ENCODE data around the gene PCDHGA11.
A peak's percentile ranks its signal among the peaks of the same experiment; 100 is the strongest.
"Not testable (repeated sequence)": the region's sequence is repeated elsewhere in the genome, so short reads cannot be mapped to it uniquely, and the experiment has no call there.

PCDHGA11 gene

GRCh38 chr5:141393267-141393666 lies 27.6 kb upstream of the PCDHGA11 start:
- H3K18ac ChIP-seq (ENCODE audit: low read length): no peak overlapping the region
- H3K4me2 ChIP-seq (ENCODE audit: low read length): no peak overlapping the region
- no peak overlapping the region for H2BK12ac ChIP-seq (ENCODE audit: low read length)
- H3K9me3 ChIP-seq (ENCODE audit: insufficient read depth, low read depth, low read length): peaks cover 39% of the 10 kb centered on the region
- H3K79me2 ChIP-seq (ENCODE audit: control insufficient read depth, insufficient read depth, low read length, poor library complexity): no peaks in the 10 kb centered on the region
- H3K79me1 ChIP-seq (ENCODE audit: low read length): no peaks in the 10 kb centered on the region
- H4K12ac ChIP-seq (ENCODE audit: low read depth, low read length): no peak overlapping the region
- H3K4ac ChIP-seq (ENCODE audit: low read depth, low read length): no peak overlapping the region
- no peak overlapping the region for H2BK120ac ChIP-seq (ENCODE audit: insufficient read depth, low read length, poor library complexity)
- no peaks in the 10 kb centered on the region for H3K4me1 ChIP-seq (ENCODE audit: control insufficient read depth in 1 of 2, insufficient read depth in 2 of 2, low read length in 2 of 2)
- WGBS (ENCODE audit: extremely low coverage, insufficient coverage, insufficient read length): no CpG with 5 or more reads among the region's 21 CpGs
- no peaks in the 10 kb centered on the region for H3K27me3 ChIP-seq (ENCODE audit: insufficient read depth, low read length)
- no peak overlapping the region for H2AK5ac ChIP-seq (ENCODE audit: low read length)
- H4K91ac ChIP-seq (ENCODE audit: low read depth, low read length): no peak overlapping the region
- H2AFZ ChIP-seq (ENCODE audit: insufficient read depth, low read length, poor library complexity): no peak overlapping the region
- H2BK5ac ChIP-seq (ENCODE audit: low read depth, low read length, poor library complexity): no peak overlapping the region
- DNase-seq: no peak
- no peak overlapping the region for H3K27ac ChIP-seq (ENCODE audit: low read depth, low read length)
- H3K14ac ChIP-seq (ENCODE audit: low read length): no peak overlapping the region
- no peak overlapping the region for H3K23ac ChIP-seq (ENCODE audit: low read length)
- no peak overlapping the region for H3K9ac ChIP-seq (ENCODE audit: low read length)
- no peak overlapping the region for H4K8ac ChIP-seq (ENCODE audit: low read depth, low read length)
- no peak overlapping the region for H3K4me3 ChIP-seq (ENCODE audit: low read depth, low read length)
- H3K36me3 ChIP-seq (ENCODE audit: control insufficient read depth in 1 of 2, insufficient read depth in 2 of 2, low read length in 2 of 2): peaks cover 19 to 27% of the 10 kb centered on the region in 2 experiments

- H3K27ac ChIP-seq (ENCODE audit: low read depth, low read length); H3K9ac ChIP-seq (ENCODE audit: low read length); H3K14ac ChIP-seq (ENCODE audit: low read length); H3K23ac ChIP-seq (ENCODE audit: low read length); H2BK5ac ChIP-seq (ENCODE audit: low read depth, low read length, poor library complexity); H3K4me1 ChIP-seq (ENCODE audit: control insufficient read depth in 1 of 2, insufficient read depth in 2 of 2, low read length in 2 of 2); H3K79me2 ChIP-seq (ENCODE audit: control insufficient read depth, insufficient read depth, low read length, poor library complexity); H3K27me3 ChIP-seq (ENCODE audit: insufficient read depth, low read length); H2BK120ac ChIP-seq (ENCODE audit: insufficient read depth, low read length, poor library complexity); H3K79me1 ChIP-seq (ENCODE audit: low read length); DNase-seq; H2BK12ac ChIP-seq (ENCODE audit: low read length); H3K4me2 ChIP-seq (ENCODE audit: low read length); H3K18ac ChIP-seq (ENCODE audit: low read length); H4K91ac ChIP-seq (ENCODE audit: low read depth, low read length); H4K12ac ChIP-seq (ENCODE audit: low read depth, low read length); H2AFZ ChIP-seq (ENCODE audit: insufficient read depth, low read length, poor library complexity); H2AK5ac ChIP-seq (ENCODE audit: low read length); H3K4ac ChIP-seq (ENCODE audit: low read depth, low read length); H4K8ac ChIP-seq (ENCODE audit: low read depth, low read length): not testable (repeated sequence)
- no CpG with 5 or more reads among the region's 53 CpGs for WGBS (ENCODE audit: extremely low coverage, insufficient coverage, insufficient read length)
- Histone ChIP-seq H3K4me3 (ENCODE audit: low read depth, low read length) (peak overlapping the region; percentile 23), H3K9me3 (ENCODE audit: insufficient read depth, low read depth, low read length) (peaks cover 34% of the 10 kb centered on the region), H3K36me3 (ENCODE audit: control insufficient read depth in 1 of 2, insufficient read depth in 2 of 2, low read length in 2 of 2) (peaks cover 17 to 25% of the 10 kb centered on the region in 2 experiments)
These were observed 26.3 kb upstream of the PCDHGA11 start for GRCh38 chr5:141394401-141395187.

- H2AFZ ChIP-seq (ENCODE audit: insufficient read depth, low read length, poor library complexity); H3K9ac ChIP-seq (ENCODE audit: low read length); H2AK5ac ChIP-seq (ENCODE audit: low read length); H3K4ac ChIP-seq (ENCODE audit: low read depth, low read length); H2BK12ac ChIP-seq (ENCODE audit: low read length); H3K18ac ChIP-seq (ENCODE audit: low read length); H3K79me1 ChIP-seq (ENCODE audit: low read length); H2BK120ac ChIP-seq (ENCODE audit: insufficient read depth, low read length, poor library complexity); H3K4me2 ChIP-seq (ENCODE audit: low read length); H4K12ac ChIP-seq (ENCODE audit: low read depth, low read length); H3K4me3 ChIP-seq (ENCODE audit: low read depth, low read length); H3K23ac ChIP-seq (ENCODE audit: low read length); H3K14ac ChIP-seq (ENCODE audit: low read length); H3K4me1 ChIP-seq (ENCODE audit: control insufficient read depth in 1 of 2, insufficient read depth in 2 of 2, low read length in 2 of 2); H2BK5ac ChIP-seq (ENCODE audit: low read depth, low read length, poor library complexity); H4K91ac ChIP-seq (ENCODE audit: low read depth, low read length); H3K27me3 ChIP-seq (ENCODE audit: insufficient read depth, low read length); H4K8ac ChIP-seq (ENCODE audit: low read depth, low read length); H3K79me2 ChIP-seq (ENCODE audit: control insufficient read depth, insufficient read depth, low read length, poor library complexity); H3K27ac ChIP-seq (ENCODE audit: low read depth, low read length): not testable (repeated sequence)
- no CpG with 5 or more reads among the region's 43 CpGs for WGBS (ENCODE audit: extremely low coverage, insufficient coverage, insufficient read length)
- H3K36me3 ChIP-seq (ENCODE audit: control insufficient read depth in 1 of 2, insufficient read depth in 2 of 2, low read length in 2 of 2): peaks cover 10 to 22% of the 10 kb centered on the region in 2 experiments
- H3K9me3 ChIP-seq (ENCODE audit: insufficient read depth, low read depth, low read length): peaks cover 32% of the 10 kb centered on the region
- DNase-seq: peak in 1 of 2 donors; percentile 57
These were observed 22.9 kb upstream of the PCDHGA11 start, which contains the start of gene PCDHGB5 for GRCh38 chr5:141397756-141398551. Gene PCDHGB5, plus strand, starts transcription at chr5:141397947. Its CDS starts 181 bp downstream, at chr5:141398128.

GRCh38 chr5:141398608-141399007 lies 22.2 kb upstream of the PCDHGA11 start:
- no peak overlapping the region for H3K27ac ChIP-seq (ENCODE audit: low read depth, low read length)
- no peak overlapping the region for H3K4ac ChIP-seq (ENCODE audit: low read depth, low read length)
- no peak overlapping the region for H4K8ac ChIP-seq (ENCODE audit: low read depth, low read length)
- H3K4me2 ChIP-seq (ENCODE audit: low read length): no peak overlapping the region
- peaks cover 6 to 17% of the 10 kb centered on the region in 2 experiments for H3K36me3 ChIP-seq (ENCODE audit: control insufficient read depth in 1 of 2, insufficient read depth in 2 of 2, low read length in 2 of 2)
- no peak overlapping the region for H2BK120ac ChIP-seq (ENCODE audit: insufficient read depth, low read length, poor library complexity)
- no peak overlapping the region for H3K14ac ChIP-seq (ENCODE audit: low read length)
- WGBS (ENCODE audit: extremely low coverage, insufficient coverage, insufficient read length): no CpG with 5 or more reads among the region's 15 CpGs
- no peak overlapping the region for H2BK5ac ChIP-seq (ENCODE audit: low read depth, low read length, poor library complexity)
- no peak overlapping the region for H4K91ac ChIP-seq (ENCODE audit: low read depth, low read length)
- no peak for DNase-seq
- H3K79me1 ChIP-seq (ENCODE audit: low read length): no peaks in the 10 kb centered on the region
- H3K4me3 ChIP-seq (ENCODE audit: low read depth, low read length): no peak overlapping the region
- H2AFZ ChIP-seq (ENCODE audit: insufficient read depth, low read length, poor library complexity): no peak overlapping the region
- no peaks in the 10 kb centered on the region for H3K27me3 ChIP-seq (ENCODE audit: insufficient read depth, low read length)
- no peaks in the 10 kb centered on the region for H3K4me1 ChIP-seq (ENCODE audit: control insufficient read depth in 1 of 2, insufficient read depth in 2 of 2, low read length in 2 of 2)
- H4K12ac ChIP-seq (ENCODE audit: low read depth, low read length): no peak overlapping the region
- H2BK12ac ChIP-seq (ENCODE audit: low read length): no peak overlapping the region
- no peak overlapping the region for H2AK5ac ChIP-seq (ENCODE audit: low read length)
- no peaks in the 10 kb centered on the region for H3K79me2 ChIP-seq (ENCODE audit: control insufficient read depth, insufficient read depth, low read length, poor library complexity)
- peaks cover 34% of the 10 kb centered on the region for H3K9me3 ChIP-seq (ENCODE audit: insufficient read depth, low read depth, low read length)
- H3K23ac ChIP-seq (ENCODE audit: low read length): no peak overlapping the region
- H3K18ac ChIP-seq (ENCODE audit: low read length): no peak overlapping the region
- H3K9ac ChIP-seq (ENCODE audit: low read length): no peak overlapping the region
